ENCODE measurements around the gene AGT.
A peak's percentile ranks its signal among the peaks of the same experiment; 100 is the strongest.
"Not testable (repeated sequence)": the region's sequence is repeated elsewhere in the genome, so short reads cannot be mapped to it uniquely, and the experiment has no call there.

AGT gene

DNA sequence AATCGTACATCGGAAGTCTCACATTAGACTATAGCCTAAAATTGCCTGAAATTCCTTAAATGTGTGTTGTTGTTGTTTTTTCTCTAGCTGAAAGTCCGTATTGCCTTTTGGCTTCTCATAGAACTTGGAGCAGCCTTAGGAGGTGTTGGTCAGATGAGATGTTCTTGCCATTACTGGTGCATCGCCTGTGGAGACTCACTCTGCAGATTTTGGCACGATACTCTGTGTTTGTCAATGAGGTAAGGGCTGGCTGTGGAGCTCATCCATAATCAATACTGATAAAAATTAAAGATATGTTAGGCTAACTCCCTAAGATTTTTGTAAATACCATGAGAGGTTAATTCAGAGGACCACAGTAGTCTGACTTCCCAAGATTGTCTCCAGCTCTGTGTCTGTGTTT, 28.9 kb downstream of the AGT start:
- DNase-seq = no peak

DNA sequence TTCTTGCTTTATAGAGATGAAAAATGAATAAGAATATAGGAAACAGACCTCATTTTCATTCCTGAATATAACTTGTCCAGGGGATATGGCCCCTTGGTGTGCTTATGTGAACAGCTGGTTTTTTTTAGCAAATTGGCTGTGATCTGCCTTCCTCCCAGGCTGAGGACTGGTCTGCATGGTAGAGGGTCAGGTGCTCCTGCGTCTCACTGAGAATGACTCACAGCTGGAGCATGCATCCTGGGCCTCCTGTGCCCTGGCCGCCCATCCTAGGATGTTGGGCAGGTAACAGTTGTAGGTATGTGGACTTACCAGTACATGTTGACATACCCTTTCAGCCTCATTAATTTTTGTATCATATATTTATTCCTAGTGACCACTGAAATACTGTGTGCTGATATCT, 29.8 kb downstream of the AGT start:
- DNase-seq = no peak

GRCh38 chr1:230682882-230683610, 30.9 kb downstream of the AGT start:
- no peak for DNase-seq

DNA sequence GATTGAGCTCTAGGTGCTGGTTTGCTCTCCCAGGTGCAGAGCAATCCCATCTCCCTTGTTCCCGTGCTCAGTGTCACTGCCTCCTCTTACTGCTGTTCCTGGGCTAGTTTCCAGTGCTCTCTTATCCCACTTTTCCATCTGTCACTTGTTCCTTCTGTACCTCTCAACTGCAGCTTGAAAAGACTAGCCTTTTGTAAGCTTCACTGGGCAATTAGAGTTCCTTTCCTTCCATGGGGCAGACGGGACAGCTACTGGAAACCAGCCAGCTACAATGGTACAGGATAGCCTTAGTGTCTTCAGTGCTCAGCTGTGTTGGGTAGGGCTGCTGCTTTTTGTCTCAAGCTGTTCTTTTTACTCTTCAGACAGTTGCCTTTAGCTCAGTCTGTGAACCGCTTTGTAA, 31.6 kb downstream of the AGT start:
- DNase-seq = peak; percentile 95 to 98

GRCh38 chr1:230681599-230681998, 32.3 kb downstream of the AGT start:
- peak; percentile 62 to 91 for DNase-seq

DNA sequence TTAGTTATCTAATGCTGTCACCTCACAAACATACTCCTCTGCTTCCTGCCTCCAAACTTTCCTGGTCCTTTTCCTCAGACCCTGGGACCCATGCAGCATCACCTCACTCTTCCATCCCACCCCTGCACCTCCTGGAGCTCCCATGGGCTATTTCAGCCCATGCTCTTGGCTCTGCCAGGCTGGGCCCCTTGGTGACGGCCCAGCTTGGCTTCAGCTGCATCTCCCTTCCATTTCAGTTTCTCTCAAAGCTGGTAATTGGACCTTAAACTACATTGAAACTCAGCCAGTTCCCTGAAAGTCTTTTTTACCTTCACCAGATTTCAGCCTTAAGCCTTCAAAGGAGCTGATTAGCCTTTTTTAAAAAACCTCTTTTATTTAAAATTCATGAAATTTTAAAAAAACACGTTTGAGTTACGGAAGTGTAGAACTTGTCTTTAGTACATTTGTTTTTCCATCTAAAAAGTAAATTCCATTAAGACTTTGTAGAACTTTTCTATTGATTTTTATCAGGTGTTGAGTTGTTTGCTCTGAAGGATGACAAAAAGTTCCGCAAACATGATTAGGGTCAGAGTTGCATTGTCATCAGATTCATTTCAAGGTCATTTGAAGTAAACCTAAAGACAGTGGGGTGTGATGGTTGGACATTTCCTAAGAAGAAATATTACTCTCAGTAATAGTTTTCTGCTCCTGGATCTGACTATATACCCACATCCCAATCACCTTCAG, 33.5 kb downstream of the AGT start:
- DNase-seq = no peak

GRCh38 chr1:230679825-230680224, 34.1 kb downstream of the AGT start:
- no peak for DNase-seq

DNA sequence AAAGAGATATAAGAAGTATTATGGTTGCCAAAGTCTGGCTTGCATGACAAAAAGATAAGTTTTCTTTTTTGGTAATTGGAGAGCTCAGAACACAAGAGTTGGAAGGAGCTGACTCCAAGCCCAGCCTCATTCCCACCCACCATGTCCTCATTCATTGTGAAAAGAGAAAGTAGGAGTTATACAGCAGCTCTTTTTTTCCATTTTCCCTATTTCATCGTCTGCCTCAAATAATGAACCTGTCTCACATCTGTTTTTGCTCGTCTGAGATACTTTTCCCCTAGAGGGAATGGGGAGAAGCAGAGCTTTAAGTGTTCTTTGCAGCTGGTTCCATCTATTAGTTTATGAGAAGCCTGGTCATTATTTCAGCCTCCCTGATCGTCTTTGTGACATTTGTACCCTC, 34.7 kb downstream of the AGT start:
- DNase-seq = no peak

GRCh38 chr1:230677200-230677599, 36.7 kb downstream of the AGT start:
- no peak for DNase-seq

- no peak for DNase-seq
Measured at GRCh38 chr1:230674581-230674980, 39.3 kb downstream of the AGT start.

DNA sequence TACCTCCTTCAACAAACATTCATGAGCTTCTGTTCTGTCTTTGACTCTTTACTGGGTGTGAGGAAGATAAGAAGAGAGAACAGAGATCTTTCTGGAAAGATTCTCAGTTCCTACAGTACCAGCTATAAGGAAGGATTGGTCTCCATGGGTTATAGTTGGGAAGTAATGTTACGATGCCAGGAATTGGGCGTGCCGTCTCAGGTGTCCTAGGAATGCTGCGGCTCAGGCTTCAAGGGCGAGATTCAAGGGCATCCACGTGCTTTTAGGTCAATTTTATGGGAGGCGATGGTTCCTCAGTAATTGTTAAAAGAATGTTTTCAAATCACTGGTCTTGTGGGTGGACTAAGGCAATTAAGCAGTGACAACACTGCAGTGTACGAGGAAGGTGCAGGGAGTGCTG, 44.4 kb downstream of the AGT start:
- no peak for DNase-seq

DNA sequence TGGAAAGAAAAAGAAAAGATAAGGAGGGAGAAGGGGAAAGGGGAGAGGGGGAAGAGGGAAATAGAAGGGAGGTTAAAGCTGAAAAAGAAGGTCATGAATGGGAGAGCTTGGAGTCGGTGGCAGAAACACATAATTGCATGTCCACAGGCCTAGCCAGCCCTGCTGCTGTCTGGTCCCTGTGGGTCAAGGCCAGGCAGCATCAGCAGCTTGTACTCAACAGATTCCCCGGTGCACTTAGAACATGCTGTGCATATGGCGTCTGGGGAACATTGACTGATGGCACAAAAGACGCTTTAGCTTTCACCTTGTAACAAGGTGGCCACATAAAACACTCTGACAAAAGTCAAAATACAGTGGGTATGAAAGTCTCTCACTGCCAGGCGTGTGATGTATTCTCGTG, 45.7 kb downstream of the AGT start:
- DNase-seq = no peak

GRCh38 chr1:230661976-230662375, 51.9 kb downstream of the AGT start:
- DNase-seq = peak; percentile 73 to 90

DNA sequence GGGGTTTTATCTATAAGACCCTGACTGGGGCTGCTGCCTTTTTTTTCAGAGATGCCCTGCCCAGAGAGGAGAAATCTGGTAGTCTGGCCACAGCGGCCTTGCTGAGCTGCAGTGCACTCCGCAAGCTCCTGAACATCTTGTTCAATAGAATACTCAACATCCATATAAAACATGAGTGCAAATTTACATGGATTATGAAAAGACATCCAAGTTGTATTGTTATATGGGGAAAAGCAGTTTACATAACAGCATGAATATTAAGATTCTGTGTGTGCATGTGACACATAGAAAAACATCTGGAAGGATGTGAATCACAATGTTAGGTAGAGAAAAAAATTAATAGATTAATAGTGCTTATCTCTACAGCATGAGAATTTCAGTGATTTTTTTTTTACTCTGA, 55.2 kb downstream of the AGT start:
- no peak for DNase-seq

- DNase-seq = not testable (repeated sequence)
Measured at GRCh38 chr1:230658103-230658502, 55.8 kb downstream of the AGT start.

- DNase-seq = not testable (repeated sequence)
Measured at GRCh38 chr1:230656719-230657118, 57.2 kb downstream of the AGT start.

All from NCI-H524 (cell line).